Neutrophil (primary cell): ENCODE results near the gene P2RY12.

Source experiments
- H3K27ac ChIP-seq: fragments of 200-600 bp; sonication (generic); 2 replicates; pipeline ENCODE4 v1.5.1; 2016; ENCODE audit warnings: mild to moderate bottlenecking, moderate library complexity
- H3K27me3 ChIP-seq: fragments of 200-600 bp; sonication (generic); 2 replicates; pipeline ENCODE4 v1.6.0; 2016; ENCODE audit warnings: mild to moderate bottlenecking
- H3K36me3 ChIP-seq: fragments of 200-600 bp; sonication (generic); 2 replicates; pipeline ENCODE4 v1.5.1; 2017
- H3K4me1 ChIP-seq, 2 experiments: fragments of 200-600 bp in 1 of 2; sonication (generic) in 1 of 2; 1 replicate in 1 of 2; 2 replicates in 1 of 2; pipeline versions ENCODE4 v1.5.1 to v1.6.1; 2013 to 2016; ENCODE audit warnings: low read depth in 1 of 2, low read length in 1 of 2, mild to moderate bottlenecking in 1 of 2, moderate library complexity in 1 of 2; ENCODE audit not compliant: control insufficient read depth in 1 of 2, insufficient read depth in 1 of 2
- H3K4me3 ChIP-seq, 2 experiments: fragments of 200-600 bp in 1 of 2; sonication (generic) in 1 of 2; 1 replicate in 1 of 2; 2 replicates in 1 of 2; pipeline ENCODE4 v1.5.1; 2013 to 2016; ENCODE audit warnings: low read depth in 1 of 2, low read length in 1 of 2, mild to moderate bottlenecking in 1 of 2, moderate library complexity in 1 of 2
- H3K9me3 ChIP-seq: fragments of 200-600 bp; sonication (generic); 2 replicates; pipeline ENCODE4 v1.5.1; 2016
- TF ChIP-seq, protein P1 (sequence below): fragments of 200-600 bp; sonication (generic); IDR thresholded peaks from 2 replicates; pipeline ENCODE4 v1.5.1; 2016; ENCODE audit warnings: antibody characterized with exemption

P2RY12 gene

GRCh38 chr3:151307583-151308488 lies 76.7 kb downstream of the P2RY12 start:
- Histone ChIP-seq H3K4me3 (no peak overlapping the region), H3K36me3 (no peaks in the 10 kb centered on the region), H3K27me3 (no peaks in the 10 kb centered on the region), H3K27ac (no peak overlapping the region), H3K9me3 (no peaks in the 10 kb centered on the region), H3K4me1 (no peaks in the 10 kb centered on the region)
- TF ChIP-seq, protein P1, sequence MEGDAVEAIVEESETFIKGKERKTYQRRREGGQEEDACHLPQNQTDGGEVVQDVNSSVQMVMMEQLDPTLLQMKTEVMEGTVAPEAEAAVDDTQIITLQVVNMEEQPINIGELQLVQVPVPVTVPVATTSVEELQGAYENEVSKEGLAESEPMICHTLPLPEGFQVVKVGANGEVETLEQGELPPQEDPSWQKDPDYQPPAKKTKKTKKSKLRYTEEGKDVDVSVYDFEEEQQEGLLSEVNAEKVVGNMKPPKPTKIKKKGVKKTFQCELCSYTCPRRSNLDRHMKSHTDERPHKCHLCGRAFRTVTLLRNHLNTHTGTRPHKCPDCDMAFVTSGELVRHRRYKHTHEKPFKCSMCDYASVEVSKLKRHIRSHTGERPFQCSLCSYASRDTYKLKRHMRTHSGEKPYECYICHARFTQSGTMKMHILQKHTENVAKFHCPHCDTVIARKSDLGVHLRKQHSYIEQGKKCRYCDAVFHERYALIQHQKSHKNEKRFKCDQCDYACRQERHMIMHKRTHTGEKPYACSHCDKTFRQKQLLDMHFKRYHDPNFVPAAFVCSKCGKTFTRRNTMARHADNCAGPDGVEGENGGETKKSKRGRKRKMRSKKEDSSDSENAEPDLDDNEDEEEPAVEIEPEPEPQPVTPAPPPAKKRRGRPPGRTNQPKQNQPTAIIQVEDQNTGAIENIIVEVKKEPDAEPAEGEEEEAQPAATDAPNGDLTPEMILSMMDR = no peak

DNA sequence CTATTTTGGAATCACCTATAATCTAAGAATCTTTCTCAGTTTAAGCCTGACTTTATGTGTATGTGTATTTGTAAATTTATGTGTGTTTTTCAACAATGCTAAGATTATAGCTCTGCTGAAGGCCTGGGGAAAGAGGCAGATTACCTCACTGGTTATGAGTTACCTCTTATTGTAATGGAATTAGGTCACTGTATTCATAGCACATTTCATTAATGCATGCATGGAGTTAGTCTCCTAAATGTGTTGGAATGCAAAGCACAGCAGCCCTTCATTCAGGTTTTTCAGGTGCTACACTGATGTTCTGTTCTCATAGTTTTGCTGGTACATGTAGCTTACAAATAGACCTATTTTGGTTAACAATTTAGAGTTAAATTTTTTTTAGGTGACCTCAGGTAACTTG lies 77.4 kb downstream of the P2RY12 start:
- Histone ChIP-seq H3K4me3 (no peak overlapping the region), H3K36me3 (no peaks in the 10 kb centered on the region), H3K27ac (no peak overlapping the region), H3K27me3 (no peaks in the 10 kb centered on the region), H3K4me1 (no peaks in the 10 kb centered on the region), H3K9me3 (no peaks in the 10 kb centered on the region)
- TF ChIP-seq, protein P1 = no peak

GRCh38 chr3:151306168-151306810 lies 78.3 kb downstream of the P2RY12 start:
- Histone ChIP-seq H3K4me3 (no peak overlapping the region), H3K9me3 (no peaks in the 10 kb centered on the region), H3K36me3 (no peaks in the 10 kb centered on the region), H3K27me3 (no peaks in the 10 kb centered on the region), H3K4me1 (no peaks in the 10 kb centered on the region), H3K27ac (no peak overlapping the region)
- TF ChIP-seq, protein P1 = no peak

- Histone ChIP-seq H3K4me1 (no peaks in the 10 kb centered on the region), H3K4me3 (no peak overlapping the region), H3K27ac (no peak overlapping the region), H3K27me3 (no peaks in the 10 kb centered on the region), H3K36me3 (no peaks in the 10 kb centered on the region), H3K9me3 (no peaks in the 10 kb centered on the region)
- TF ChIP-seq, protein P1 = no peak
Measured at GRCh38 chr3:151305775-151306151, 78.8 kb downstream of the P2RY12 start.

DNA sequence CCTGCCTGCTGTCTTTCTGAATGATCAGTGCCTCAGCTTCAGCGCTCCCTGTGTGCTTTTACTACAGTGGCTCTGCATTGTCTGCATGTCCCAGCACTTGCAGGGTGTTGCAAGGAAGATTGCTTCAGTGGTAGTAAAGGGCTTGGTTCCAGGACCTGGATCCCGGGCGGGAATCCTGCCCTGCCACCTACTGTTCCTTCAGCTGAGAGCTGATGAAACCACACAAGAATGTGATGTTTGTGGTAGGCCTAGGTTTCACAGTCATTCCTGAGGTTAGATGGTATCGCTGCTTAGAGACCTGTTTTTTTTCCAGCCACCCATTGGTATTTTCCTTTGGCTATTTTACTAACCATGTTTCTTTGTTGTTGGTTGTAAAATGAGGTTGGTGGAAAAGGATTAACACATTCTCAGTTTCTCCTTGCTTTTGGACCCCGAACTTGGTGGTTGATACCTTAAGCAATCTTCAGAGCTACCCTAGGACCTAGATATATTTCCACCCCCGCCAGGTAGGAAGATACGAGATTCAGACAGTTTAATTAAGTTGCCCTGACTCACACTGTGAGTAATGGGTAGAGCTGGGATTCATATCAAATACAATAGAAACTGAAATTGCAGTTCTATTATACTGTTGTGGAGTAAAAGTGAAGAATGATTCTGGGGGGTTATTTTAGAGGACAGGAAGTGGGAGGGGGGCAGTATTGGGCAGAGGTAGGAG lies 79.3 kb downstream of the P2RY12 start:
- Histone ChIP-seq H3K27ac (no peak overlapping the region), H3K4me3 (no peak overlapping the region), H3K27me3 (no peaks in the 10 kb centered on the region), H3K9me3 (no peaks in the 10 kb centered on the region), H3K36me3 (no peaks in the 10 kb centered on the region), H3K4me1 (no peaks in the 10 kb centered on the region)
- TF ChIP-seq, protein P1 = no peak
